Measurements from ENCODE around the gene NT5DC2.

NT5DC2 gene

DNA sequence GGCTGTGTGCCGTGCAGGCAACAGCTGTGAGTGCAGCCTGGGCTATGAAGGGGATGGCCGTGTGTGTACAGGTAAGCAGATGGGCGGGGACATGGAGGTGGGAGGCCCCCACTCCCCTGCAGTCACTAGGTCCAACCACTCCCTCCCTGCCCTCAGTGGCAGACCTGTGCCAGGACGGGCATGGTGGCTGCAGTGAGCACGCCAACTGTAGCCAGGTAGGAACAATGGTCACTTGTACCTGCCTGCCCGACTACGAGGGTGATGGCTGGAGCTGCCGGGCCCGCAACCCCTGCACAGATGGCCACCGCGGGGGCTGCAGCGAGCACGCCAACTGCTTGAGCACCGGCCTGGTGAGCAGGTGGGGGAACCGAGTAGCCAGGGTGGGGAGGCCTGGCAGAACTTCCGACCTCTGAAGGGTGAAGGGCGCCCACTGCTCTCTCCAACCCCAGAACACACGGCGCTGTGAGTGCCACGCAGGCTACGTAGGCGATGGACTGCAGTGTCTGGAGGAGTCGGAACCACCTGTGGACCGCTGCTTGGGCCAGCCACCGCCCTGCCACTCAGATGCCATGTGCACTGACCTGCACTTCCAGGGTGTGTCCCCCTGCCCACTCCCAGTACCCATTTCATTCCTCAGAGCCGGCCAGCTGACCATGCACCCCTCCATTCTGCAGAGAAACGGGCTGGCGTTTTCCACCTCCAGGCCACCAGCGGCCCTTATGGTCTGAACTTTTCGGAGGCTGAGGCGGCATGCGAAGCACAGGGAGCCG, 11.6 kb downstream of the NT5DC2 start:
- TF ChIP-seq TCF12 (IDR thresholded peaks at IDR 0.05; ENCODE audit: low read depth): no peak
- TF ChIP-seq RAD21 (IDR thresholded peaks at IDR 0.05; ENCODE audit: low read depth): no peak
- TF ChIP-seq ZBTB7A (IDR thresholded peaks at IDR 0.05; ENCODE audit: low read depth): no peak
- TF ChIP-seq, protein P1, sequence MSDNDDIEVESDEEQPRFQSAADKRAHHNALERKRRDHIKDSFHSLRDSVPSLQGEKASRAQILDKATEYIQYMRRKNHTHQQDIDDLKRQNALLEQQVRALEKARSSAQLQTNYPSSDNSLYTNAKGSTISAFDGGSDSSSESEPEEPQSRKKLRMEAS (IDR thresholded peaks at IDR 0.05): no peak

DNA sequence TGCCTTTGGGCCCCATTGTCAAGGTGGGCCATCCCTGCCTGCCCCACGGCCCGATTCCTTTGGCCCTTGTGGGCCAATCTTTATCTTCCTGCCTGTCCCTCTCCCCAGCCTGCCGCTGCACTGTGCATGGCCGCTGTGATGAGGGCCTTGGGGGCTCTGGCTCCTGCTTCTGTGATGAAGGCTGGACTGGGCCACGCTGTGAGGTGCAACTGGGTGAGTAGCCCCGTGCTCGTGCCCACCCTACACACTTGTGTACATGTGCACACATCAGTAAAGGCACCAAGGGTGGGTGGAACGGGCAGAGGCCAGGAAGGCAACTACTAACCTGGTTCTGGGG, 12.2 kb downstream of the NT5DC2 start:
- no peak for TF ChIP-seq NFIC (IDR thresholded peaks at IDR 0.05)
- TF ChIP-seq, protein P1 (IDR thresholded peaks at IDR 0.05): no peak
- no peak for TF ChIP-seq EP300 (IDR thresholded peaks at IDR 0.05; ENCODE audit: borderline replicate concordance)
- TF ChIP-seq ZBTB7A (IDR thresholded peaks at IDR 0.05; ENCODE audit: low read depth): no peak
- no peak for TF ChIP-seq EGR1 (IDR thresholded peaks at IDR 0.05)
- TF ChIP-seq TCF12 (IDR thresholded peaks at IDR 0.05; ENCODE audit: low read depth): no peak
- no peak for TF ChIP-seq TEAD4 (IDR thresholded peaks at IDR 0.05)
- TF ChIP-seq FOXM1 (IDR thresholded peaks at IDR 0.05; ENCODE audit: borderline replicate concordance, low read depth): no peak
- no peak for TF ChIP-seq CEBPB (IDR thresholded peaks at IDR 0.05)
- no peak for TF ChIP-seq TAF1 (IDR thresholded peaks at IDR 0.05; ENCODE audit: low read depth)
- no peak for TF ChIP-seq CREB1 (IDR thresholded peaks at IDR 0.05; ENCODE audit: low read depth)
- TF ChIP-seq, protein P2, sequence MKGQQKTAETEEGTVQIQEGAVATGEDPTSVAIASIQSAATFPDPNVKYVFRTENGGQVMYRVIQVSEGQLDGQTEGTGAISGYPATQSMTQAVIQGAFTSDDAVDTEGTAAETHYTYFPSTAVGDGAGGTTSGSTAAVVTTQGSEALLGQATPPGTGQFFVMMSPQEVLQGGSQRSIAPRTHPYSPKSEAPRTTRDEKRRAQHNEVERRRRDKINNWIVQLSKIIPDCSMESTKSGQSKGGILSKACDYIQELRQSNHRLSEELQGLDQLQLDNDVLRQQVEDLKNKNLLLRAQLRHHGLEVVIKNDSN (IDR thresholded peaks at IDR 0.05): no peak
- TF ChIP-seq, protein P3, sequence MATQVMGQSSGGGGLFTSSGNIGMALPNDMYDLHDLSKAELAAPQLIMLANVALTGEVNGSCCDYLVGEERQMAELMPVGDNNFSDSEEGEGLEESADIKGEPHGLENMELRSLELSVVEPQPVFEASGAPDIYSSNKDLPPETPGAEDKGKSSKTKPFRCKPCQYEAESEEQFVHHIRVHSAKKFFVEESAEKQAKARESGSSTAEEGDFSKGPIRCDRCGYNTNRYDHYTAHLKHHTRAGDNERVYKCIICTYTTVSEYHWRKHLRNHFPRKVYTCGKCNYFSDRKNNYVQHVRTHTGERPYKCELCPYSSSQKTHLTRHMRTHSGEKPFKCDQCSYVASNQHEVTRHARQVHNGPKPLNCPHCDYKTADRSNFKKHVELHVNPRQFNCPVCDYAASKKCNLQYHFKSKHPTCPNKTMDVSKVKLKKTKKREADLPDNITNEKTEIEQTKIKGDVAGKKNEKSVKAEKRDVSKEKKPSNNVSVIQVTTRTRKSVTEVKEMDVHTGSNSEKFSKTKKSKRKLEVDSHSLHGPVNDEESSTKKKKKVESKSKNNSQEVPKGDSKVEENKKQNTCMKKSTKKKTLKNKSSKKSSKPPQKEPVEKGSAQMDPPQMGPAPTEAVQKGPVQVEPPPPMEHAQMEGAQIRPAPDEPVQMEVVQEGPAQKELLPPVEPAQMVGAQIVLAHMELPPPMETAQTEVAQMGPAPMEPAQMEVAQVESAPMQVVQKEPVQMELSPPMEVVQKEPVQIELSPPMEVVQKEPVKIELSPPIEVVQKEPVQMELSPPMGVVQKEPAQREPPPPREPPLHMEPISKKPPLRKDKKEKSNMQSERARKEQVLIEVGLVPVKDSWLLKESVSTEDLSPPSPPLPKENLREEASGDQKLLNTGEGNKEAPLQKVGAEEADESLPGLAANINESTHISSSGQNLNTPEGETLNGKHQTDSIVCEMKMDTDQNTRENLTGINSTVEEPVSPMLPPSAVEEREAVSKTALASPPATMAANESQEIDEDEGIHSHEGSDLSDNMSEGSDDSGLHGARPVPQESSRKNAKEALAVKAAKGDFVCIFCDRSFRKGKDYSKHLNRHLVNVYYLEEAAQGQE (IDR thresholded peaks at IDR 0.05; ENCODE audit: low read depth): no peak
- TF ChIP-seq RAD21 (IDR thresholded peaks at IDR 0.05; ENCODE audit: low read depth): no peak
- TF ChIP-seq YY1 (IDR thresholded peaks at IDR 0.05; ENCODE audit: low read depth): no peak

DNA sequence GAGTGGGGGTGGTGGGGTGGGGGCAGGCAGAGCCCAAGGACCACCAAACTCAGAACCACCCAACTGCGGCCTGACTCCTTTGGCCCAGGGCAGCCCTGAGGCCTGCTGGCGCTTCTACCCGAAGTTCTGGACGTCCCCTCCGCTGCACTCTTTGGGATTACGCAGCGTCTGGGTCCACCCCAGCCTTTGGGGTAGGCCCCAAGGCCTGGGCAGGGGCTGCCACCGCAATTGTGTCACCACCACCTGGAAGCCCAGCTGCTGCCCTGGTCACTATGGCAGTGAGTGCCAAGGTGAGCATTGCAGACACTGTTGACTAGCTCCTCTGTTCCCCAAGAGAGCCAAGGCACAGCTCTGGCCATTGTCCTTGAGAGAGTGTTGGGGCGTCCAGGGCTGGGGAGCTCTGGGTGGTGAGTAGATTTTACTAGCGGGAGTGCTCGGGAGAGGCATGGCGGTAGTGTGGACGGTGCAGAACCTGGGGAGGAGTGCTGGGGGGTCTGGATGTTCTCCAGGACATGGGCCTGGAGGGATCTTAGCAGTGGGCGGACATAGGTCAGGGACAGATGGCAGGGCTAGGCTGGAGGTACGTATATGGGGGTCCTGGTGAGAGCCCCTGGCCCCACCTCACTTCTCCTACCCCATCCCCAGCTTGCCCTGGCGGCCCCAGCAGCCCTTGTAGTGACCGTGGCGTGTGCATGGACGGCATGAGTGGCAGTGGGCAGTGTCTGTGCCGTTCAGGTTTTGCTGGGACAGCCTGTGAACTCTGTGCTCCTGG, 12.8 kb downstream of the NT5DC2 start:
- TF ChIP-seq TCF12 (IDR thresholded peaks at IDR 0.05; ENCODE audit: low read depth) (no peak), TAF1 (IDR thresholded peaks at IDR 0.05; ENCODE audit: low read depth) (no peak), FOXM1 (IDR thresholded peaks at IDR 0.05; ENCODE audit: borderline replicate concordance, low read depth) (no peak)

DNA sequence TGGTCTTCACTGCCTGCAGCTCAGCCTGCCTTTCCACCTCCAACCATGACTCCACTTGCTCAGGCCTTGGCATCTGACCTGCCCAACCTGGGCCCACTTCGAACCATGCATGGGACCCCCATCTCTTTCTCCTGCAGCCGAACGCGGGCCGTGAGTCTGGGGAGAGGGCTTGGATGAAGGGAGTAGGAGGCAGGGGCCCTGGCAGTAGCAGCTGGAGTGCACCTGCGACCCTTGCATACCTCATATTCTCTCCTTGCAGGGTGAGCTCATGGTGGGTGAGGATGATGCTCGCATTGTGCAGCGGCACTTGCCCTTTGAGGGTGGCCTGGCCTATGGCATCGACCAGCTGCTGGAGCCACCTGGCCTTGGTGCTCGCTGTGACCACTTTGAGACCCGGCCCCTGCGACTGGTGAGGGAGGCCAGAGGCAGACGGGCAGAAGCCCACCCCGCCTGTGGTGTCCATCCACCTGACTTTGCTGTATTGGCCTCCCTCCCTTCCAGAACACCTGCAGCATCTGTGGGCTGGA, 13.5 kb downstream of the NT5DC2 start:
- TF ChIP-seq ZBTB7A (IDR thresholded peaks at IDR 0.05; ENCODE audit: low read depth) (no peak), TEAD4 (IDR thresholded peaks at IDR 0.05) (no peak), NFIC (IDR thresholded peaks at IDR 0.05) (no peak), YY1 (IDR thresholded peaks at IDR 0.05; ENCODE audit: low read depth) (no peak), RAD21 (IDR thresholded peaks at IDR 0.05; ENCODE audit: low read depth) (no peak), CEBPB (IDR thresholded peaks at IDR 0.05) (no peak), TCF12 (IDR thresholded peaks at IDR 0.05; ENCODE audit: low read depth) (no peak), EGR1 (IDR thresholded peaks at IDR 0.05) (no peak), CREB1 (IDR thresholded peaks at IDR 0.05; ENCODE audit: low read depth) (no peak), FOXM1 (IDR thresholded peaks at IDR 0.05; ENCODE audit: borderline replicate concordance, low read depth) (no peak), TAF1 (IDR thresholded peaks at IDR 0.05; ENCODE audit: low read depth) (no peak), EP300 (IDR thresholded peaks at IDR 0.05; ENCODE audit: borderline replicate concordance) (no peak)
- TF ChIP-seq, protein P1 (IDR thresholded peaks at IDR 0.05): no peak
- TF ChIP-seq, protein P3 (IDR thresholded peaks at IDR 0.05; ENCODE audit: low read depth): no peak
- TF ChIP-seq, protein P2 (IDR thresholded peaks at IDR 0.05): no peak

DNA sequence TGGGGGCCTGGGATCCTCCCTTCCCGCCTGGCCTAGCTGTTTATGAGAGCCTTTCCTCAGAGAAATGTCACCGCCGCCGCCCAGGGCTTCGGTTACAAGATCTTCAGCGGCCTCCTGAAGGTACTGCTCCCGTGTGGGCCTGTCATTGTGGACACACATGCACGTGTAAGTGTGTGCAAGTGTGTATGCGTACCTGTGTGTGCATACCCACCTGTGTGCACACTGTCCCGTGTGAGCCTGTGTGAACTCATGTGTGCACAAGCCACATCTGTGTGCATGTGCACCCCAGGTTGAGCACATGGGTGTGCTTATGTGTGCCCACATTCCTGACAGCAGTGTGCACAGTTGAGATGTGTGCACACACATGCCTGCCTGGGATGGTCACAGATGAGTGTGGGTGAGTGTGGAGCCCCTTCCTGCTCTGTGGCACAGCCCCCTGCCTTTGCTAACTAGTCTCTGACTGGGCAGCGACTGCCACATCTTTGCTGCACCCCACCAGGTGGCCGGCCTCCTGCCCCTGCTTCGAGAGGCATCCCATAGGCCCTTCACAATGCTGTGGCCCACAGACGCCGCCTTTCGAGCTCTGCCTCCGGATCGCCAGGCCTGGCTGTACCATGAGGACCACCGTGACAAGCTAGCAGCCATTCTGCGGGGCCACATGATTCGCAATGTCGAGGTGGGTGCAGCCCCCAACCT, 14.1 kb downstream of the NT5DC2 start:
- TF ChIP-seq TEAD4 (IDR thresholded peaks at IDR 0.05) (no peak), CREB1 (IDR thresholded peaks at IDR 0.05; ENCODE audit: low read depth) (no peak)

Data from Ishikawa (cell line).